Measurements from ENCODE around the gene PCMTD2.

Gene PCMTD2

DNA sequence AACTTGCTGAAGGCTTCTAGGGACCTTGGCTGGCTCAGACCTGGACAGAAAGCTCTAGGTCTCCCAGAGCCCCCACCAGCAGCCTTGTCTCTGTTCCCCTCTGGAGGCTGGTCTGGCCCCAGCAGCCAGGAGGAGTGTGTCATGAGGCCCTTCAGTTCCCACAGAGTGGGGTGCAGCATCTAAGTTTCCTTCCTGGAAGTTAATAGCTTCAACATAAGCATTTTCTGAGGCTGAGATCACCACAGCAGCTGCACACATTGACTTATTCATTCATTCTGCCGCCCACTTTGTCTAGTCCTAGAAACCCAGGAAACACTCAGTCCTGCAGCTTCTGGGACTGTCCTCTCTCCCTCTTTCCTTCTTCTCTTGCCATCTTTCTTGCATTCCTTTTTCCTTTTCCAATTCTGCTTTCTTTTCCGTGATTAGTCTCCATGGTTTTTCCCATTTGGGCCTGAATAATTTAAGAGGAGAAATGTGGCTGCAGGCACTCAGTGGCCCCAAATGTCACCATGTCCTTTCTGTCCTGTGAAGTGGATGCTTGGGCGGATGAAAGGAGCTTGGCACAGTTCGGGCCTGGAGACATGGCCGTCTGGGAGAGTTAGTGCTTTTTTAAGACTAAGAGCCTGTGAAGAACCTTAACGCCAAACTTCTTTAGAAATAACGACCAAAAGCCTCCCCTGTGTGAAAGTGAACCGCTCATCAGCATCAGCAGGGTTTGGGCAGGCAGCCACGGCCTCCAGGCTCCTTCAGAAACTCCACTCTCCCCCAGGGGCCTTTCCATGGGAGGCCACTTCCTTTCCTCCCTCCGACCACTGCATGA, 31.0 kb upstream of the PCMTD2 start:
- DNase-seq (ENCODE audit: low read depth in 1 of 2, low spot score in 1 of 2) = no peak

DNA sequence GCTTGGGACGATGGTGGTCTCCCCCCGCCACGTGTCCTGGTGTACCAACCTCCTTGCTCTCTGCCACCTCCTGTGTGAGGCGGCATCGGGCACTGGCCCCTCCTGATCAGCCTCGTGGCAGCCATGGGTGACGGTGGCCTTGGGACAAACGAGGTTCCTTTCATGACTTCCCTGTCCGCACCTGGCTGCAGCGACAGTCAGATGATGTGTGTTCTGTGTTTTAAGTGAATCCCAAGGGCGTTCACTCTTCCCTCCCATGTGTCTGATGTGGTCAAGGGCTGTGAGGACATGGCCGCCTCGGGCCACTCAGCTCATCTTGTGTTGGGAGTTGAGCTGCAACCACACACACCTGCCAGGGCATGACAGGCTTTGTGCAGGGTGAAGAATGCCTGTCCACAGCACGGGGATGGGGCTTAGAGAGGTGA, 30.4 kb upstream of the PCMTD2 start:
- H3K27ac ChIP-seq (replicated peaks) = no peak overlapping the region
- no peak for DNase-seq (ENCODE audit: low read depth in 1 of 2, low spot score in 1 of 2)

More for the DNA sequence above, 31.0 kb upstream of the PCMTD2 start:
- Histone ChIP-seq H3K27me3 (ENCODE audit: insufficient read depth, poor library complexity, severe bottlenecking) (peaks cover 19% of the 10 kb centered on the region), H3K4me3 (replicated peaks; ENCODE audit: insufficient read depth, low read length) (no peak overlapping the region), H3K27ac (replicated peaks) (no peak overlapping the region)
- no peak for TF ChIP-seq POLR2AphosphoS5 (IDR thresholded peaks at IDR 0.05; ENCODE audit: low read depth)
- TF ChIP-seq, protein P1, sequence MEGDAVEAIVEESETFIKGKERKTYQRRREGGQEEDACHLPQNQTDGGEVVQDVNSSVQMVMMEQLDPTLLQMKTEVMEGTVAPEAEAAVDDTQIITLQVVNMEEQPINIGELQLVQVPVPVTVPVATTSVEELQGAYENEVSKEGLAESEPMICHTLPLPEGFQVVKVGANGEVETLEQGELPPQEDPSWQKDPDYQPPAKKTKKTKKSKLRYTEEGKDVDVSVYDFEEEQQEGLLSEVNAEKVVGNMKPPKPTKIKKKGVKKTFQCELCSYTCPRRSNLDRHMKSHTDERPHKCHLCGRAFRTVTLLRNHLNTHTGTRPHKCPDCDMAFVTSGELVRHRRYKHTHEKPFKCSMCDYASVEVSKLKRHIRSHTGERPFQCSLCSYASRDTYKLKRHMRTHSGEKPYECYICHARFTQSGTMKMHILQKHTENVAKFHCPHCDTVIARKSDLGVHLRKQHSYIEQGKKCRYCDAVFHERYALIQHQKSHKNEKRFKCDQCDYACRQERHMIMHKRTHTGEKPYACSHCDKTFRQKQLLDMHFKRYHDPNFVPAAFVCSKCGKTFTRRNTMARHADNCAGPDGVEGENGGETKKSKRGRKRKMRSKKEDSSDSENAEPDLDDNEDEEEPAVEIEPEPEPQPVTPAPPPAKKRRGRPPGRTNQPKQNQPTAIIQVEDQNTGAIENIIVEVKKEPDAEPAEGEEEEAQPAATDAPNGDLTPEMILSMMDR (IDR thresholded peaks at IDR 0.05; ENCODE audit: insufficient read depth, low read length) = no peak
- no peak for TF ChIP-seq SPI1 (IDR thresholded peaks at IDR 0.05; ENCODE audit: borderline replicate concordance, low read depth)
- no peak for TF ChIP-seq GABPA (IDR thresholded peaks at IDR 0.05; ENCODE audit: low read depth)

DNA sequence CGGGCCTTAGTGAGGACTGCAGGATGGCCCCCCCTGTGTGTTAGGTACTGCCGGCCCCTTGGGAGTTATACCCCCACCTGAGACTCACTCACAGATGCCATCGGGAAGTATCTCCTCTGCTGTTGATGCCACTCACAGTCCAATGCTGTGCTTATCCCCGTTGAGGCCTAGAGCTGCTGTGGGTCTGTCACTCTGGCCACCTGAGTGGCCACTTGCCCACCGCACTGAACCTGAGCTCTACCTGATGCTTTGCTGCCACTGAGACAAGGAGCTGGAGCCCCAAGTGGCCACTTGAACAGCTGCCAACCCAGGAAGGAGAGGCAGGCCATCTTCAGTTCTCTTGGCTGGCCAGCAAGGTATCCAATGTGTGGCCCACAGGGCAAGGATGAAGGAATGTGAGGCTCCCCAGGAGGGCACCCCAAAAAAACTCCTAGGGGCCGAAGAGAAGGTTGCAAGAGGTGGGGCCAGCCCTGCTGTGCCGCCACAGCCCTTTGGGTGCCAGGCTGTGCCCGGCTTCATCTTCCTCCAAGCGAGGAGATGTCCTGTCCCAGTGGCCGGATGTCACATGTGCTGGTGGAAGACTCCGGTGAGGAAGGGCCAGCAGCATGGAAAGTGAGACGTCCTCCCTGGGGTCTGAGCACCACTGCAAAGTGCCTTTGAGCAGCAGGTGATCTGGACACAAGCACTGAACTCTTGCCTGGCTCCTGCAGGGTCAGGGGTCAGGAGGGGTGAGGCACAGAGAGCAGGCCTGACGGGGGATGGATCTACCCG, 29.5 kb upstream of the PCMTD2 start:
- Histone ChIP-seq H3K27me3 (ENCODE audit: insufficient read depth, poor library complexity, severe bottlenecking) (peaks cover 17% of the 10 kb centered on the region), H3K27ac (replicated peaks) (no peak overlapping the region), H3K4me3 (replicated peaks; ENCODE audit: insufficient read depth, low read length) (no peak overlapping the region)
- DNase-seq (ENCODE audit: low read depth in 1 of 2, low spot score in 1 of 2) = no peak
- TF ChIP-seq, protein P1 (IDR thresholded peaks at IDR 0.05; ENCODE audit: insufficient read depth, low read length) = no peak
- TF ChIP-seq, protein P2, sequence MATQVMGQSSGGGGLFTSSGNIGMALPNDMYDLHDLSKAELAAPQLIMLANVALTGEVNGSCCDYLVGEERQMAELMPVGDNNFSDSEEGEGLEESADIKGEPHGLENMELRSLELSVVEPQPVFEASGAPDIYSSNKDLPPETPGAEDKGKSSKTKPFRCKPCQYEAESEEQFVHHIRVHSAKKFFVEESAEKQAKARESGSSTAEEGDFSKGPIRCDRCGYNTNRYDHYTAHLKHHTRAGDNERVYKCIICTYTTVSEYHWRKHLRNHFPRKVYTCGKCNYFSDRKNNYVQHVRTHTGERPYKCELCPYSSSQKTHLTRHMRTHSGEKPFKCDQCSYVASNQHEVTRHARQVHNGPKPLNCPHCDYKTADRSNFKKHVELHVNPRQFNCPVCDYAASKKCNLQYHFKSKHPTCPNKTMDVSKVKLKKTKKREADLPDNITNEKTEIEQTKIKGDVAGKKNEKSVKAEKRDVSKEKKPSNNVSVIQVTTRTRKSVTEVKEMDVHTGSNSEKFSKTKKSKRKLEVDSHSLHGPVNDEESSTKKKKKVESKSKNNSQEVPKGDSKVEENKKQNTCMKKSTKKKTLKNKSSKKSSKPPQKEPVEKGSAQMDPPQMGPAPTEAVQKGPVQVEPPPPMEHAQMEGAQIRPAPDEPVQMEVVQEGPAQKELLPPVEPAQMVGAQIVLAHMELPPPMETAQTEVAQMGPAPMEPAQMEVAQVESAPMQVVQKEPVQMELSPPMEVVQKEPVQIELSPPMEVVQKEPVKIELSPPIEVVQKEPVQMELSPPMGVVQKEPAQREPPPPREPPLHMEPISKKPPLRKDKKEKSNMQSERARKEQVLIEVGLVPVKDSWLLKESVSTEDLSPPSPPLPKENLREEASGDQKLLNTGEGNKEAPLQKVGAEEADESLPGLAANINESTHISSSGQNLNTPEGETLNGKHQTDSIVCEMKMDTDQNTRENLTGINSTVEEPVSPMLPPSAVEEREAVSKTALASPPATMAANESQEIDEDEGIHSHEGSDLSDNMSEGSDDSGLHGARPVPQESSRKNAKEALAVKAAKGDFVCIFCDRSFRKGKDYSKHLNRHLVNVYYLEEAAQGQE (IDR thresholded peaks at IDR 0.05; ENCODE audit: insufficient replicate concordance, low read depth) = no peak
- TF ChIP-seq POLR2AphosphoS5 (IDR thresholded peaks at IDR 0.05; ENCODE audit: low read depth) (no peak), GABPA (IDR thresholded peaks at IDR 0.05; ENCODE audit: low read depth) (no peak), SPI1 (IDR thresholded peaks at IDR 0.05; ENCODE audit: borderline replicate concordance, low read depth) (no peak)

More for the DNA sequence above, 30.4 kb upstream of the PCMTD2 start:
- Histone ChIP-seq H3K27me3 (ENCODE audit: insufficient read depth, poor library complexity, severe bottlenecking) (peaks cover 17% of the 10 kb centered on the region), H3K4me3 (replicated peaks; ENCODE audit: insufficient read depth, low read length) (no peak overlapping the region)
- no peak for TF ChIP-seq GABPA (IDR thresholded peaks at IDR 0.05; ENCODE audit: low read depth)
- TF ChIP-seq POLR2AphosphoS5 (IDR thresholded peaks at IDR 0.05; ENCODE audit: low read depth) = no peak
- TF ChIP-seq, protein P1 (IDR thresholded peaks at IDR 0.05; ENCODE audit: insufficient read depth, low read length) = no peak
- TF ChIP-seq SPI1 (IDR thresholded peaks at IDR 0.05; ENCODE audit: borderline replicate concordance, low read depth) = no peak
- TF ChIP-seq, protein P2 (IDR thresholded peaks at IDR 0.05; ENCODE audit: insufficient replicate concordance, low read depth) = no peak
